ENCODE measurements around the gene PRDM8. TPM values are rescaled to one million over a fixed set of nuclear protein-coding genes. Genes with fewer than 3 reads are reported as not detected.
"Not testable (repeated sequence)": the region's sequence is repeated elsewhere in the genome, so short reads cannot be mapped to it uniquely, and the experiment has no call there.

PRDM8 gene
- total RNA-seq, 1 experiment from 2014 or later, result 0.26 TPM

GRCh38 chr4:80172203-80172602, 25.1 kb upstream of the PRDM8 start:
- intact Hi-C loops (cut with micrococcal nuclease; ENCODE audit: unreplicated experiment), result no loop called here
- DNase-seq, result no peak
- Histone ChIP-seq H3K27me3 (ENCODE audit: insufficient read depth, low read depth) (no peaks in the 10 kb centered on the region), H4K20me1 (ENCODE audit: insufficient read depth) (no peaks in the 10 kb centered on the region), H3K9me3 (ENCODE audit: insufficient read depth, low read depth) (no peaks in the 10 kb centered on the region), H3K27ac (no peak overlapping the region), H3K4me2 (no peak overlapping the region), H3F3A (ENCODE audit: insufficient read depth, low read depth) (no peaks in the 10 kb centered on the region), H3K4me1 (replicated peaks; ENCODE audit: insufficient read depth) (no peaks in the 10 kb centered on the region), H3K9me2 (ENCODE audit: insufficient read depth) (no peaks in the 10 kb centered on the region), H2AFZ (no peak overlapping the region), H3K4me3 (no peak overlapping the region), H3K79me2 (ENCODE audit: low read depth) (no peaks in the 10 kb centered on the region), H3K36me3 (ENCODE audit: low read depth) (no peaks in the 10 kb centered on the region)
- no peak for TF ChIP-seq EZH2 (IDR thresholded peaks at IDR 0.05; ENCODE audit: low read depth)
- TF ChIP-seq CTCF (conservative IDR thresholded peaks at IDR 0.05), result no peak
- ChIA-PET CTCF (no interaction called here), POLR2A (ENCODE audit: unreplicated experiment) (no interaction called here)
- BruUV-seq (replicated peaks), result no TSS peak

DNA sequence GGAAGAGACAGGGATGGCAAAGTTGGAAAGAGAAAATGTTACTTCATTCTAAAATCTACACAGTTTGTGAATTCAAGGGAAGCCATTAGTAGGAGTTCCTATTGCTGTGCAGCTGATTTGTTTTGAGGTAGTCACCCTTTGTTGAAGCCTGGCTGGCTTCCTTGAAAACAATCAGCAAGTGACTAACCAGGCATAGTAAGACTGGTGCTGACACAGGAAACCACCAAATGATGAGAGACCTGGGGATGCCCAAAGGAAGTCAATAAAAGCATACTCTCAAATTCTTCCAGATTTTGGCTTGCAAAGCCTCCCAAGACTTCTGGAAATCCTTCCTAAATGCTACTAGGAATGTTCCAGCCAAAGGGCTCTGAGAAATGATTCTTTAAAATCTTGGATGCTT, 23.9 kb upstream of the PRDM8 start:
- ChIA-PET POLR2A (ENCODE audit: unreplicated experiment) (no interaction called here), CTCF (no interaction called here)
- no peak overlapping the region for H3K4me2 ChIP-seq
- intact Hi-C loops (cut with micrococcal nuclease; ENCODE audit: unreplicated experiment), result no loop called here
- no peak overlapping the region for H3K4me3 ChIP-seq
- H3K36me3 ChIP-seq (ENCODE audit: low read depth), result no peaks in the 10 kb centered on the region
- BruUV-seq (replicated peaks), result no TSS peak
- no peaks in the 10 kb centered on the region for H4K20me1 ChIP-seq (ENCODE audit: insufficient read depth)
- H3K79me2 ChIP-seq (ENCODE audit: low read depth), result no peaks in the 10 kb centered on the region
- H2AFZ ChIP-seq, result no peak overlapping the region
- TF ChIP-seq EZH2 (IDR thresholded peaks at IDR 0.05; ENCODE audit: low read depth) (no peak), CTCF (conservative IDR thresholded peaks at IDR 0.05) (no peak)
- H3F3A ChIP-seq (ENCODE audit: insufficient read depth, low read depth), result no peaks in the 10 kb centered on the region
- H3K27me3 ChIP-seq (ENCODE audit: insufficient read depth, low read depth), result no peaks in the 10 kb centered on the region
- no peaks in the 10 kb centered on the region for H3K9me3 ChIP-seq (ENCODE audit: insufficient read depth, low read depth)
- DNase-seq, result no peak
- H3K9me2 ChIP-seq (ENCODE audit: insufficient read depth), result no peaks in the 10 kb centered on the region
- no peaks in the 10 kb centered on the region for H3K4me1 ChIP-seq (replicated peaks; ENCODE audit: insufficient read depth)
- H3K27ac ChIP-seq, result no peak overlapping the region

DNA sequence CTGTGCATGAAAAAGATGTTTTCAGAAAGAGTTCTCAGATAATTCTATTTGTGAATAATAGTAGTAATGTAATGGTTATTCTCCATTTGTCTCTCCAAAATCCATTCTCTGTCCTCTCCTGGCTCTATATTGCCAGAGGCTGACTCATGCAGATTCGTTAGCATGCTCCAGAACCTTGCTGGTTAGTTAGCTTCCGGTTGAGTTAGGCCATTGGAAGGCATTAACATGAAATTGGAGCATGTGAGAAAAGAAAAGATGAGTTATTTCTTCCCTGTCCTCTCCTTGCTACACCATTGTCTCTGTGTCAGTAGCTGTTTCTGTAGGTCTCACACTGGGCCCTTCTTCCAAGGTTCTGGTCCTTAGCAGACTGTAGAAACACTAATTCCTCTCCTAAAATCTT, 23.5 kb upstream of the PRDM8 start:
- Histone ChIP-seq H4K20me1 (ENCODE audit: insufficient read depth) (no peaks in the 10 kb centered on the region), H3K36me3 (ENCODE audit: low read depth) (no peaks in the 10 kb centered on the region), H3K9me3 (ENCODE audit: insufficient read depth, low read depth) (no peaks in the 10 kb centered on the region), H3K79me2 (ENCODE audit: low read depth) (no peaks in the 10 kb centered on the region), H3K4me2 (no peak overlapping the region), H3K4me3 (no peak overlapping the region), H3F3A (ENCODE audit: insufficient read depth, low read depth) (no peaks in the 10 kb centered on the region), H3K27me3 (ENCODE audit: insufficient read depth, low read depth) (no peaks in the 10 kb centered on the region), H3K4me1 (replicated peaks; ENCODE audit: insufficient read depth) (no peaks in the 10 kb centered on the region), H3K27ac (no peak overlapping the region), H2AFZ (no peak overlapping the region), H3K9me2 (ENCODE audit: insufficient read depth) (no peaks in the 10 kb centered on the region)
- intact Hi-C loops (cut with micrococcal nuclease; ENCODE audit: unreplicated experiment), result no loop called here
- TF ChIP-seq EZH2 (IDR thresholded peaks at IDR 0.05; ENCODE audit: low read depth) (no peak), CTCF (conservative IDR thresholded peaks at IDR 0.05) (no peak)
- no TSS peak for BruUV-seq (replicated peaks)
- CTCF ChIA-PET, result no interaction called here
- POLR2A ChIA-PET (ENCODE audit: unreplicated experiment), result no interaction called here
- DNase-seq, result no peak

DNA sequence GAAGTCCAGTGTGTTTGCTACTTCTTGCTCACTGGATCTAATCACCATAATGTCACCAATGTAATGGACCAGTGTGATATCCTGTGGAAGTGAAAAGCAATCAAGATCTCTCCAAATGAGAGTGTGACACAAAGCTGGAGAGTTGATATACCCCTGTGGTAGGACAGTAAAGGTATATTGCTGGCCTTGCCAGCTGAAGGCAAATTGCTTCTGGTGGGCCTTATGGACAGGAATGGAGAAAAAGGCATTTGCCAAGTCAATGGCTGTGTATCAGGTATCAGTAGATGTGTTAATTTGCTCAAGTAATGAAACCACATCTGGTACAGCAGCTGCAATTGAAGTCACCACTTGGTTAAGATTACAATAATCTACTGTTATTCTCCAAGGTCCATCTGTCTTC, 19.5 kb upstream of the PRDM8 start:
- H4K20me1 ChIP-seq (ENCODE audit: insufficient read depth); H3K27ac ChIP-seq; DNase-seq; H3K27me3 ChIP-seq (ENCODE audit: insufficient read depth, low read depth); H3K4me2 ChIP-seq; H3F3A ChIP-seq (ENCODE audit: insufficient read depth, low read depth); H3K9me3 ChIP-seq (ENCODE audit: insufficient read depth, low read depth); H3K4me1 ChIP-seq (replicated peaks; ENCODE audit: insufficient read depth); intact Hi-C loops (cut with micrococcal nuclease; ENCODE audit: unreplicated experiment); CTCF ChIA-PET; H2AFZ ChIP-seq; BruUV-seq (replicated peaks); H3K9me2 ChIP-seq (ENCODE audit: insufficient read depth); H3K36me3 ChIP-seq (ENCODE audit: low read depth); H3K4me3 ChIP-seq; POLR2A ChIA-PET (ENCODE audit: unreplicated experiment); H3K79me2 ChIP-seq (ENCODE audit: low read depth): not testable (repeated sequence)
